ENCODE results near the gene SLC8B1. TPM values are rescaled to one million over a fixed set of nuclear protein-coding genes. Genes with fewer than 3 reads are reported as not detected.

Gene SLC8B1
- total RNA-seq, 1 experiment from 2014 or later: 29.0 TPM

GRCh38 chr12:113292547-113292946 is 42.4 kb downstream of the SLC8B1 start:
- no peaks in the 10 kb centered on the region for H4K20me1 ChIP-seq (ENCODE audit: insufficient read depth)
- H3K9me3 ChIP-seq (ENCODE audit: insufficient read depth, low read depth): no peaks in the 10 kb centered on the region
- POLR2A ChIA-PET (ENCODE audit: unreplicated experiment): no interaction called here
- CTCF ChIA-PET: no interaction called here
- no peak overlapping the region for H3K4me2 ChIP-seq
- DNase-seq: no peak
- H3K4me3 ChIP-seq: no peak overlapping the region
- intact Hi-C loops (cut with micrococcal nuclease; ENCODE audit: unreplicated experiment): no loop called here
- H3K4me1 ChIP-seq (replicated peaks; ENCODE audit: insufficient read depth): no peaks in the 10 kb centered on the region
- no TSS peak for BruUV-seq (replicated peaks)
- H3K9me2 ChIP-seq (ENCODE audit: insufficient read depth): no peaks in the 10 kb centered on the region
- H2AFZ ChIP-seq: no peak overlapping the region
- H3K27ac ChIP-seq: no peak overlapping the region
- no peaks in the 10 kb centered on the region for H3F3A ChIP-seq (ENCODE audit: insufficient read depth, low read depth)
- no peaks in the 10 kb centered on the region for H3K36me3 ChIP-seq (ENCODE audit: low read depth)
- TF ChIP-seq CTCF (conservative IDR thresholded peaks at IDR 0.05) (no peak), EZH2 (IDR thresholded peaks at IDR 0.05; ENCODE audit: low read depth) (no peak)
- no peaks in the 10 kb centered on the region for H3K79me2 ChIP-seq (ENCODE audit: low read depth)
- no peaks in the 10 kb centered on the region for H3K27me3 ChIP-seq (ENCODE audit: insufficient read depth, low read depth)

DNA sequence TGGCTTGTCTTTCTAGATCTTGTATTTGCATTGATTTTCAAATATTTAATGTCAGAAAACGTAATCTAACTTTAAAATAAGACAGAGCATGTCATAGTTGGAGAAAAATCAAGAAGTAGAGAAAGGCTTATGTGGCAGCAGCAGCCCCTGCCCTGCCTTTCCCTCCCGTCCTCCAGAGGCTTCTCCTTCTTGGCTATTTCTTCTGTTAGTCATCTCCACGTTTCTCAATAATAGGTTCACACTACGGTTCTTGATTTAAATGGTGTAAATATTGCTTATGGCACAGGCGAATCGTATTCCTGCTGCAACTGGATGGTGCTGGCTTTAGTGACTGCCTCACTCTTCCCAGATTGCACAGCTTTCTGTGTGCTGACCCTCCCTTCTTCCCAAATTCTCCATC is 42.8 kb downstream of the SLC8B1 start:
- no peak overlapping the region for H3K4me2 ChIP-seq
- H3K9me3 ChIP-seq (ENCODE audit: insufficient read depth, low read depth): no peaks in the 10 kb centered on the region
- no peaks in the 10 kb centered on the region for H3K79me2 ChIP-seq (ENCODE audit: low read depth)
- H2AFZ ChIP-seq: no peak overlapping the region
- H3K27me3 ChIP-seq (ENCODE audit: insufficient read depth, low read depth): no peaks in the 10 kb centered on the region
- H3K27ac ChIP-seq: no peak overlapping the region
- H3F3A ChIP-seq (ENCODE audit: insufficient read depth, low read depth): no peaks in the 10 kb centered on the region
- POLR2A ChIA-PET (ENCODE audit: unreplicated experiment): no interaction called here
- no peaks in the 10 kb centered on the region for H3K4me1 ChIP-seq (replicated peaks; ENCODE audit: insufficient read depth)
- no peak overlapping the region for H3K4me3 ChIP-seq
- CTCF ChIA-PET: no interaction called here
- H3K36me3 ChIP-seq (ENCODE audit: low read depth): no peaks in the 10 kb centered on the region
- TF ChIP-seq CTCF (conservative IDR thresholded peaks at IDR 0.05) (no peak), EZH2 (IDR thresholded peaks at IDR 0.05; ENCODE audit: low read depth) (no peak)
- intact Hi-C loops (cut with micrococcal nuclease; ENCODE audit: unreplicated experiment): no loop called here
- H4K20me1 ChIP-seq (ENCODE audit: insufficient read depth): no peaks in the 10 kb centered on the region
- no TSS peak for BruUV-seq (replicated peaks)
- no peaks in the 10 kb centered on the region for H3K9me2 ChIP-seq (ENCODE audit: insufficient read depth)
- DNase-seq: no peak

- H3K79me2 ChIP-seq (ENCODE audit: low read depth): no peaks in the 10 kb centered on the region
- H3K4me1 ChIP-seq (replicated peaks; ENCODE audit: insufficient read depth): no peaks in the 10 kb centered on the region
- H3K27me3 ChIP-seq (ENCODE audit: insufficient read depth, low read depth): no peaks in the 10 kb centered on the region
- BruUV-seq (replicated peaks): no TSS peak
- no peaks in the 10 kb centered on the region for H3K9me3 ChIP-seq (ENCODE audit: insufficient read depth, low read depth)
- no peak overlapping the region for H3K4me3 ChIP-seq
- ChIA-PET CTCF (no interaction called here), POLR2A (ENCODE audit: unreplicated experiment) (no interaction called here)
- H3K27ac ChIP-seq: no peak overlapping the region
- intact Hi-C loops (cut with micrococcal nuclease; ENCODE audit: unreplicated experiment): no loop called here
- H3K9me2 ChIP-seq (ENCODE audit: insufficient read depth): no peaks in the 10 kb centered on the region
- H3K36me3 ChIP-seq (ENCODE audit: low read depth): no peaks in the 10 kb centered on the region
- no peak for DNase-seq
- TF ChIP-seq CTCF (conservative IDR thresholded peaks at IDR 0.05): no peak
- TF ChIP-seq EZH2 (IDR thresholded peaks at IDR 0.05; ENCODE audit: low read depth): no peak
- no peaks in the 10 kb centered on the region for H3F3A ChIP-seq (ENCODE audit: insufficient read depth, low read depth)
- H3K4me2 ChIP-seq: no peak overlapping the region
- no peaks in the 10 kb centered on the region for H4K20me1 ChIP-seq (ENCODE audit: insufficient read depth)
- H2AFZ ChIP-seq: no peak overlapping the region
Observed at GRCh38 chr12:113291586-113291985, 43.3 kb downstream of the SLC8B1 start.
